ENCODE data around the gene SKIDA1. TPM values are rescaled to one million over a fixed set of nuclear protein-coding genes. Genes with fewer than 3 reads are reported as not detected.

SKIDA1 gene
- total RNA-seq, 3 donors from 2014 or later (not counting 1 experiment from before 2014, with no cell fraction given) = not detected

DNA sequence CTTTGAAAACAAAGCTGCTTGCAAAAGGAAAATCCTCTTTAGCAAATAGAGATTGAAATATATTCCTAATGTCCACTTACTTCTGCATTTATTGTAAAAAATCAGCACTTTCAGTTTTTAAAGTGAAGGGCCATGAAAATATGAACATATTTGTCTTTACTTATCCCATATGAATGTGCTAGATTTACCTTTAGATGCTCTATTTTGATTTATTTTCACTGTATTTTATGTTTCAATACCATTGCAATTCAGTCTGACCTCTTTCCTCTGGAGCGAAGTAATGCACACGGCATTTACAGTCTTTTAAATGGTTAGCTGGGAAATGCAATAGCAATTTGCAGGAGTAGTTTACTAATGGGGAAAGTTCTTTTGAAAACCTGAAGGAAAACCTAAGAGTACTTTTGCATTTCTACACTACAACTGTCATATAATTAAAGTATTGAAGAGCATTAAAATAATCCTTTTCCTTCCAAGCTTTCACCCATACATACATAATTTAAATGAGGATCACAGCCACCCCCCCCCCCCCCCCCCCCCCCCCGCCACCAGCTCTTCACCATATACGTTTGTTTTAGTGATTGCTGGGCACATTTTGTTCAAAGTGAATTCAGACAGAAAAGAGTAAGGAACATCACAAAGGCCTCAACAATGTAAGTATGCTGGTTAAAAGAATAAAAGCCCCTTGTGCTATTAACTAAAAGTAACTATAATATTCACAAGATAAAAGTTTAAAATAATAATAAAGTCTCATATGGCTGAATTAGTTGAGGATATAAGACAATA lies 3.5 kb downstream of the SKIDA1 start:
- Histone ChIP-seq H3K27me3 (ENCODE audit: control insufficient read depth, insufficient read depth, low read length) (peaks cover 52% of the 10 kb centered on the region), H3K4me3 (ENCODE audit: low read length) (no peak overlapping the region), H3K36me3 (ENCODE audit: control insufficient read depth, insufficient read depth, low read length) (no peaks in the 10 kb centered on the region), H3K27ac (ENCODE audit: low read length) (no peak overlapping the region), H3K9me3 (ENCODE audit: control insufficient read depth, insufficient read depth, low read length) (no peaks in the 10 kb centered on the region), H3K4me1 (ENCODE audit: control insufficient read depth, insufficient read depth, low read length) (peaks cover 45% of the 10 kb centered on the region)
- Mint-ChIP-seq H3K9me3 (no peaks in the 10 kb centered on the region), H3K4me1 (peaks cover 39 to 44% of the 10 kb centered on the region in 2 donors), H3K27me3 (ENCODE audit: low read depth in 2 of 2) (peaks cover 69 to 87% of the 10 kb centered on the region in 2 donors), H3K36me3 (peaks cover 5% of the 10 kb centered on the region), H3K27ac (no peak overlapping the region), H3K4me3 (peak overlapping the region; percentile 6)
- intact Hi-C loops (cut with micrococcal nuclease) = loop anchor here (5.0 kb wide), 1 partner anchor 705 kb away; no protein-coding TSS in a partner anchor
- DNase-seq = no peak
- no peak for ATAC-seq
- WGBS (ENCODE audit: insufficient coverage) = 94% methylated on average over 2 of the region's 4 CpGs
- TF ChIP-seq, protein P1, sequence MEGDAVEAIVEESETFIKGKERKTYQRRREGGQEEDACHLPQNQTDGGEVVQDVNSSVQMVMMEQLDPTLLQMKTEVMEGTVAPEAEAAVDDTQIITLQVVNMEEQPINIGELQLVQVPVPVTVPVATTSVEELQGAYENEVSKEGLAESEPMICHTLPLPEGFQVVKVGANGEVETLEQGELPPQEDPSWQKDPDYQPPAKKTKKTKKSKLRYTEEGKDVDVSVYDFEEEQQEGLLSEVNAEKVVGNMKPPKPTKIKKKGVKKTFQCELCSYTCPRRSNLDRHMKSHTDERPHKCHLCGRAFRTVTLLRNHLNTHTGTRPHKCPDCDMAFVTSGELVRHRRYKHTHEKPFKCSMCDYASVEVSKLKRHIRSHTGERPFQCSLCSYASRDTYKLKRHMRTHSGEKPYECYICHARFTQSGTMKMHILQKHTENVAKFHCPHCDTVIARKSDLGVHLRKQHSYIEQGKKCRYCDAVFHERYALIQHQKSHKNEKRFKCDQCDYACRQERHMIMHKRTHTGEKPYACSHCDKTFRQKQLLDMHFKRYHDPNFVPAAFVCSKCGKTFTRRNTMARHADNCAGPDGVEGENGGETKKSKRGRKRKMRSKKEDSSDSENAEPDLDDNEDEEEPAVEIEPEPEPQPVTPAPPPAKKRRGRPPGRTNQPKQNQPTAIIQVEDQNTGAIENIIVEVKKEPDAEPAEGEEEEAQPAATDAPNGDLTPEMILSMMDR (IDR thresholded peaks at IDR 0.05) = no peak

DNA sequence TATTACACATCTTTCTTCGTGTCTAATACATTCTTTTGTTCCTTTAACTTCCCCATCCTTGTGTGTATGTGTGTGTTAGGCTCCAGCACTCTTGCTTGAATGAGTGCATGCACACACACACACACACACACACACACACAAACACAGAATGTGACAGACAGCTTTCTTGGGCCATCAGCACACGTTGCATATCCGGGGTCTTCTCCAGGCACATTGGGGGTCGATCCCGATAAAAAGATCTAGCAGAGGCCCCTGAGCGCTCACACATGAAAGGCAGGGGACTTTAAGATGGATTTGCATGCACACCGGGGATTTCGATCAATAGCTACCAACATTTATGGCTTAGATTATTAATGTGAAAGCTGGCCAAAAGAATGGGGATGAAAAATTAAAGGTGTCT lies 4.5 kb downstream of the SKIDA1 start:
- no peaks in the 10 kb centered on the region for H3K9me3 ChIP-seq (ENCODE audit: control insufficient read depth, insufficient read depth, low read length)
- H3K27ac ChIP-seq (ENCODE audit: low read length) = no peak overlapping the region
- H3K36me3 ChIP-seq (ENCODE audit: control insufficient read depth, insufficient read depth, low read length) = no peaks in the 10 kb centered on the region
- WGBS (ENCODE audit: insufficient coverage) = 92% methylated on average over 7 of the region's 8 CpGs
- intact Hi-C loops (cut with micrococcal nuclease) = loop anchor here (5.0 kb wide), 1 partner anchor 706 kb away; no protein-coding TSS in a partner anchor
- no peak overlapping the region for H3K27ac Mint-ChIP-seq
- TF ChIP-seq, protein P1 (IDR thresholded peaks at IDR 0.05) = no peak
- H3K27me3 Mint-ChIP-seq (ENCODE audit: low read depth in 2 of 2) = peaks cover 66 to 85% of the 10 kb centered on the region in 2 donors
- no peaks in the 10 kb centered on the region for H3K9me3 Mint-ChIP-seq
- no peak overlapping the region for H3K4me3 Mint-ChIP-seq
- peaks cover 43% of the 10 kb centered on the region for H3K4me1 ChIP-seq (ENCODE audit: control insufficient read depth, insufficient read depth, low read length)
- no peaks in the 10 kb centered on the region for H3K36me3 Mint-ChIP-seq
- peaks cover 35 to 40% of the 10 kb centered on the region in 2 donors for H3K4me1 Mint-ChIP-seq
- H3K4me3 ChIP-seq (ENCODE audit: low read length) = no peak overlapping the region
- ATAC-seq (no peak), DNase-seq (no peak)
- peaks cover 54% of the 10 kb centered on the region for H3K27me3 ChIP-seq (ENCODE audit: control insufficient read depth, insufficient read depth, low read length)

DNA sequence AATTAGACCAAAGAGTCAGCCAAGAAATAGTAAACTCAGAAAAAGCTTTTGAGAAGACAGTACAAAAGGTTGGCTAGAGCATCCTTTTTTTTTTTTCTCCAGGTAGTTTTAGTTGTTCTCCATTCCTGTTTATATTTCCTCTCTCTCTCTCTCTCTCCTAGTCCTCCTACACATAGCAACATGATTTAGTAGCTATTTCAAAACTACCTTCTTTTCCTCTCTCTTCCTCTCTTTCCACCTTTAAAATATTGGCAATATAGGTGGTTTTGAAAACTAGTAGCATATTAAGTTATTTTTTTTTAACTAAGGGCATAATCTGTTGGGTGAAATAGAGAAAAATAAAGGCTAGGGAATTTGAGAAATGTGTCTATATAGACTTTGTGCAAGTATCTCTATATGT lies 5.0 kb downstream of the SKIDA1 start:
- no peak overlapping the region for H3K27ac ChIP-seq (ENCODE audit: low read length)
- Mint-ChIP-seq H3K9me3 (no peaks in the 10 kb centered on the region), H3K4me3 (peak overlapping the region; percentile 61), H3K36me3 (no peaks in the 10 kb centered on the region), H3K27ac (no peak overlapping the region), H3K27me3 (ENCODE audit: low read depth in 2 of 2) (peaks cover 69 to 86% of the 10 kb centered on the region in 2 donors), H3K4me1 (peaks cover 32 to 40% of the 10 kb centered on the region in 2 donors)
- no peak for DNase-seq
- no peak for ATAC-seq
- peaks cover 59% of the 10 kb centered on the region for H3K27me3 ChIP-seq (ENCODE audit: control insufficient read depth, insufficient read depth, low read length)
- TF ChIP-seq, protein P1 (IDR thresholded peaks at IDR 0.05) = no peak
- H3K4me1 ChIP-seq (ENCODE audit: control insufficient read depth, insufficient read depth, low read length) = peaks cover 41% of the 10 kb centered on the region
- no peaks in the 10 kb centered on the region for H3K9me3 ChIP-seq (ENCODE audit: control insufficient read depth, insufficient read depth, low read length)
- H3K36me3 ChIP-seq (ENCODE audit: control insufficient read depth, insufficient read depth, low read length) = no peaks in the 10 kb centered on the region
- intact Hi-C loops (cut with micrococcal nuclease) = loop anchor here (5.0 kb wide), 1 partner anchor 707 kb away; no protein-coding TSS in a partner anchor
- no peak overlapping the region for H3K4me3 ChIP-seq (ENCODE audit: low read length)
